HUES6 (cell line): ENCODE measurements around the gene CHRNB1.

Source experiments
- H3K27ac ChIP-seq: 2 replicates; pipeline ENCODE4 v1.7.0; 2013; ENCODE audit warnings: low read depth, mild to moderate bottlenecking, low read length, inconsistent platforms
- H3K27me3 ChIP-seq: 2 replicates; pipeline ENCODE4 v1.6.1; 2013; ENCODE audit warnings: low read length; ENCODE audit not compliant: control insufficient read depth, insufficient read depth
- H3K36me3 ChIP-seq: 2 replicates; pipeline ENCODE4 v1.6.1; 2013; ENCODE audit warnings: low read length; ENCODE audit not compliant: control insufficient read depth, insufficient read depth
- H3K4me1 ChIP-seq: 2 replicates; pipeline ENCODE4 v1.6.1; 2013; ENCODE audit warnings: low read length; ENCODE audit not compliant: control insufficient read depth, insufficient read depth
- H3K4me3 ChIP-seq: 2 replicates; pipeline ENCODE4 v1.5.1; 2013; ENCODE audit warnings: low read depth, low read length
- H3K9ac ChIP-seq: one replicate; pipeline ENCODE4 v1.6.1; 2013; ENCODE audit warnings: mild to moderate bottlenecking, low read length
- H3K9me3 ChIP-seq: 2 replicates; pipeline ENCODE4 v1.6.1; 2013; ENCODE audit warnings: low read depth, low read length; ENCODE audit not compliant: control insufficient read depth, insufficient read depth

CHRNB1 gene

GRCh38 chr17:7406235-7406825, 38.5 kb upstream of the CHRNB1 start:
- peaks cover 4% of the 10 kb centered on the region; the same call in 1 of the 2 replicates for H3K27me3 ChIP-seq
- H3K9me3 ChIP-seq, result no peaks in the 10 kb centered on the region
- H3K36me3 ChIP-seq, result peaks cover 29% of the 10 kb centered on the region
- no peak overlapping the region for H3K27ac ChIP-seq
- H3K9ac ChIP-seq, result peak overlapping the region; percentile 70
- peak overlapping the region; percentile 75 for H3K4me3 ChIP-seq
- peaks cover 21% of the 10 kb centered on the region for H3K4me1 ChIP-seq

DNA sequence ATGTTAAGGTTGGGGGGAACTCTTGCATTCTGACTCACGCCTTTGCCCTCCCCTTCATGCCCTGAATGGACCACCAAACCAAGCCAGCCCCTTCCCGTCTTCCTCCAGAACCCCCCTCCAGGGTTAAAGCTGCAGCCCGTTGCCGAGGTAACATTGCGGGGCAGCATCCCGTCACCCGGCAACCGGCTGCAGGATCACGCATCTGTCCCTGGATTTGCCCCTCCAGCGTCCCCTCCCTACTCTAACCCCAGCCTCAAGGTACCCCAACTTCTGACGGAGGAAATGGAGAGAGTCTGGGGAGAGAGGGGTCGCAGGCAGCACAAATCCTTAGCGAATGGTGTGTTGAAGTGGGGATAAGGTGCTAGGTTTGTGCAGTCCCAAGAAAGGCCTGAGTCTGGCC, 37.8 kb upstream of the CHRNB1 start:
- peaks cover 21% of the 10 kb centered on the region for H3K4me1 ChIP-seq
- H3K27me3 ChIP-seq, result peaks cover 4% of the 10 kb centered on the region; the same call in 1 of the 2 replicates
- H3K36me3 ChIP-seq, result peaks cover 27% of the 10 kb centered on the region
- no peak overlapping the region for H3K4me3 ChIP-seq
- no peak overlapping the region for H3K27ac ChIP-seq
- no peak overlapping the region for H3K9ac ChIP-seq
- H3K9me3 ChIP-seq, result no peaks in the 10 kb centered on the region

DNA sequence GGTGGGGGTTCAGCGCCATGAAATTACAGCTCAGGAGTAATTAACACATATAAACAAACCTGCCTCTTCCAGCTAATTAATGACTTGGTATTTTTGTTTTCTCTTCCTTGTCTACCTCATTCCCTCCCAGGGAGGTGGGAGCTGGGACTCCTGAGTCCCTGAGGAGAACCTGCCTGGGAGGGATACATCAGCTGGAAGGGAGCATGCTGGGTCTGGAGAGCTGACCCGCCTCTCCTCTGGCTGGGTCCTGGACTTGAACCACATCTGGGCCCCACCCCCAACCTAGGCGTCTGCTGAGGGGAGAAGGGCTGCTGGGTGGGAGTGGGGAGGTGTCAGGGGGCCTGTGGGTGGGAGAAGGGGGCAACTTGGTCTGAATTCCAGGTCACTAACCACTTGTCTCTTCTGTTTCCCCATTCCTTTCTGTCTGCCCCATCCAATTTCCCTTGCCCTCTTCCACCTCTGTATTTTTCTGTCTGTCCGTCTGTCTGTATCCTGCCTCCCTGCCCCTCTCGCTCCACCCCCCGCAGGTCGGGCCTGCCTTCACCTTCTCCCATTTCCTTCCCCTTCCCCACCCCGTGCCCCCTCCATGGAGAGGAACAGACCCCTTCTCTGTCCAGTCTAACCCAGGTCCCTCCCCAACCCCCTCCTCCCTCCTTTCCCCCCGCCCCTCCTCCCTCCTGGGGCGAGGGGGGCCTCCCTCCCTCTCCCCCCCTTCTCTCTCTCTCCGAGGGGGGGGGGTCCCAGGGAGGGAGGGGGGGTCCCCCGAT, 37.2 kb upstream of the CHRNB1 start, which contains the start of gene NLGN2:
NLGN2 (plus strand) TSS at position 361 of the 767 bp plus-strand sequence. CDS start 411 bp downstream, outside the sequence.
- peak within 1 kb of the TSS; percentile 48 for H3K4me3 ChIP-seq
- H3K4me1 ChIP-seq, result peaks cover 21% of the 10 kb centered on the region
- peaks cover 27% of the 10 kb centered on the region for H3K36me3 ChIP-seq
- H3K27ac ChIP-seq, result no peak within 1 kb of the TSS
- no peaks in the 10 kb centered on the region for H3K9me3 ChIP-seq
- H3K9ac ChIP-seq, result peak within 1 kb of the TSS; percentile 51
- H3K27me3 ChIP-seq, result peaks cover 4% of the 10 kb centered on the region; the same call in 1 of the 2 replicates

GRCh38 chr17:7408252-7408727, 36.6 kb upstream of the CHRNB1 start:
- peak overlapping the region; percentile 51 for H3K9ac ChIP-seq

GRCh38 chr17:7408863-7409262, 36.0 kb upstream of the CHRNB1 start:
- no peaks in the 10 kb centered on the region for H3K9me3 ChIP-seq
- peak overlapping the region; percentile 51 for H3K9ac ChIP-seq
- H3K27ac ChIP-seq, result no peak overlapping the region
- H3K36me3 ChIP-seq, result peaks cover 32% of the 10 kb centered on the region
- peaks cover 22% of the 10 kb centered on the region for H3K4me1 ChIP-seq
- H3K27me3 ChIP-seq, result peaks cover 4% of the 10 kb centered on the region; the same call in 1 of the 2 replicates
- H3K4me3 ChIP-seq, result peak overlapping the region; percentile 48

More at GRCh38 chr17:7408252-7408727, 36.6 kb upstream of the CHRNB1 start:
- Histone ChIP-seq H3K9me3 (no peaks in the 10 kb centered on the region), H3K4me3 (peak overlapping the region; percentile 48), H3K4me1 (peaks cover 22% of the 10 kb centered on the region), H3K27me3 (peaks cover 4% of the 10 kb centered on the region; the same call in 1 of the 2 replicates), H3K27ac (no peak overlapping the region), H3K36me3 (peaks cover 32% of the 10 kb centered on the region)

DNA sequence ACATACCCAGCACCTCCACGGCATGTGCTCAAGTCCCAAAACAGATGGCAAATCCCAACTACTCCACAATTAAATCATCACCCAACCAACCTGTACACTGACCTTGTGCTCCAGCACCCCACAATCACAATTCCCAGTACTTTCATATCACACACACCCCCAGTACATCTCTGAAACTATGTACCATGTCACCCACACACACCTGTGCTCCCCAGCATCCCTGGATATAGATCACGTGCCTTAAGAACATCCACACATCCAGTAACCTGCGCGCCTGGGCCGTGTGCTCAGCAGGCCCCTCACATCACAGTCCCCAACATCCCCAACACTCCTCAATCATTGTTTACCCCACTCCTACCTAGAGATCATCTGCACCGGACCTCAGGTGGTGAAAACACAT, 35.1 kb upstream of the CHRNB1 start:
- Histone ChIP-seq H3K9me3 (no peaks in the 10 kb centered on the region), H3K27ac (no peak overlapping the region), H3K9ac (no peak overlapping the region), H3K4me1 (peaks cover 22% of the 10 kb centered on the region), H3K27me3 (peaks cover 4% of the 10 kb centered on the region; the same call in 1 of the 2 replicates), H3K4me3 (no peak overlapping the region), H3K36me3 (peaks cover 34% of the 10 kb centered on the region)

DNA sequence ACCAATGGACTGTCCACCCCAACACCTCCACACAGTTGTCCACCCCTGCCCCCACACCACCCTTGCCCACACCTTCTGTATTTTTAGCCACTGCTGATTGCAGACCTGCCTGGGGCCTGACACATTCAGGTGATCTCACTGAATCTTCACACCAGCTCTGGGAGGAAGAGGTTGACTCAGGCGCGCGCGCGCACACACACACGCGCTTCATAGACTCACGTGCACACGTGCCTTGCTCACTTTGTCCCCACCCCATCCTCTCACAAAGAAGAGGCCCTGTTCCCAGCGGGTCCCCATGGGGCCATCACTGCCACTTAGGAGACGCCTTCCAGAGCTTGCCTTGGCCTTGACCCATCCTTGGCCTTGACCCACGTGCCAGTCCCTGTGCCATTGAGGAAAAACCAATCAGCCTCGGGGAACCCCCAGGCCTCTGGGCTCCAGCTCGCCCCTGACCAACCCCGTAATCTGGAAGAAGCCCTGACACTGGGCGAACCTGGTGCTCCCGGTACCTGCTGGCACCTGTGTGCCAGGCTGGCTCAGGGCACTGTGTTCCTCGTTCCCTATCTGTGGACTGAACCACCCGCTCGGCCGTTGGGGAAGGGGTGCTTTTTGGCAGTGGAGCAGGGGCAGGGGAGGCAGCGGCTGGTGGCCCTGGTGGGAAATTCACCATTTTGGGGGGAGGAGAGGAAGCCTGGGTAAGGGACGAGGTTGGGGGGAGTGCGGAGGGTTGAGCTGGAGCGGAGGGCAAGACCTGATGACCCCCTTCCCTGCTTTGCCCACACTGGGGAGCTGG, 34.0 kb upstream of the CHRNB1 start:
- Histone ChIP-seq H3K4me3 (no peak overlapping the region), H3K27ac (no peak overlapping the region), H3K36me3 (peaks cover 46% of the 10 kb centered on the region), H3K4me1 (peaks cover 22% of the 10 kb centered on the region), H3K9me3 (no peaks in the 10 kb centered on the region), H3K27me3 (peaks cover 4% of the 10 kb centered on the region; the same call in 1 of the 2 replicates), H3K9ac (no peak overlapping the region)

GRCh38 chr17:7411427-7411750, 33.5 kb upstream of the CHRNB1 start:
- peaks cover 51% of the 10 kb centered on the region for H3K36me3 ChIP-seq
- H3K27ac ChIP-seq, result no peak overlapping the region
- H3K27me3 ChIP-seq, result peaks cover 4% of the 10 kb centered on the region; the same call in 1 of the 2 replicates
- no peaks in the 10 kb centered on the region for H3K9me3 ChIP-seq
- peaks cover 18% of the 10 kb centered on the region for H3K4me1 ChIP-seq
- H3K9ac ChIP-seq, result no peak overlapping the region
- no peak overlapping the region for H3K4me3 ChIP-seq

GRCh38 chr17:7413346-7413985, 31.4 kb upstream of the CHRNB1 start:
- Histone ChIP-seq H3K27ac (no peak overlapping the region), H3K9ac (no peak overlapping the region), H3K4me1 (0 out of 2 replicates have a peak, but pooled peaks cover 6% of the 10 kb centered on the region), H3K36me3 (peaks cover 64% of the 10 kb centered on the region), H3K4me3 (no peak overlapping the region), H3K27me3 (peaks cover 3% of the 10 kb centered on the region; the same call in 1 of the 2 replicates), H3K9me3 (no peaks in the 10 kb centered on the region)

DNA sequence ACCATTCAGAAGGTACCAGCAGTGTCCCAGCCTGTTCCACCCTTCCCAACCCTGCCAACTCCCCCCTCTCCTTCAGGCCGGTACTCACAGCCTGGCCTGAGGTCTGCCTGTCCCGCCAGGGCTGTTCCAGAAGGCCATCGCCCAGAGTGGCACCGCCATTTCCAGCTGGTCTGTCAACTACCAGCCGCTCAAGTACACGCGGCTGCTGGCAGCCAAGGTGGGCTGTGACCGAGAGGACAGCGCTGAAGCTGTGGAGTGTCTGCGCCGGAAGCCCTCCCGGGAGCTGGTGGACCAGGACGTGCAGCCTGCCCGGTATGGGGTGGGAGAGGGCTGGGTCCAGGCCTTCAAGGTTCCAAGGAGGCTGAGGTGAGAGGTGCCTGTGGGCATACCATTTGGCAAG, 30.0 kb upstream of the CHRNB1 start:
- Histone ChIP-seq H3K9me3 (no peaks in the 10 kb centered on the region), H3K27me3 (no peaks in the 10 kb centered on the region), H3K4me1 (peaks cover 3% of the 10 kb centered on the region; the same call in 1 of the 2 replicates), H3K36me3 (peaks cover 50% of the 10 kb centered on the region), H3K27ac (no peak overlapping the region), H3K4me3 (no peak overlapping the region), H3K9ac (no peak overlapping the region)
